Liver (tissue), 9 donors: ENCODE data around the gene ZNF436. TPM values are rescaled to one million over a fixed set of nuclear protein-coding genes. Genes with fewer than 3 reads are reported as not detected.

Experiments
- DNase-seq: peaks from one replicate; pipeline ENCODE4 v3.0.0-alpha.2; 2017; ENCODE audit warnings: low spot score
- H3K27ac ChIP-seq, 2 donors: one replicate each; pipeline ENCODE4 v1.7.0; 2013; ENCODE audit warnings: inconsistent platforms in 2 of 2, low read length in 2 of 2, control low read depth in 1 of 2, low read depth in 1 of 2, mild to moderate bottlenecking in 1 of 2
- H3K27me3 ChIP-seq, 4 donors: one replicate each; pipeline versions ENCODE4 v1.6.1 to v1.7.0; 2013; ENCODE audit warnings: low read length in 3 of 4, inconsistent platforms in 1 of 4, mild to moderate bottlenecking in 1 of 4, moderate library complexity in 1 of 4; ENCODE audit not compliant: control insufficient read depth in 4 of 4, insufficient read depth in 4 of 4
- H3K36me3 ChIP-seq, 4 donors: one replicate each; pipeline versions ENCODE4 v1.6.1 to v1.7.0; 2013; ENCODE audit warnings: low read length in 3 of 4, mild to moderate bottlenecking in 3 of 4, low read depth in 1 of 4, moderate library complexity in 1 of 4; ENCODE audit not compliant: control insufficient read depth in 4 of 4, insufficient read depth in 3 of 4
- H3K4me1 ChIP-seq, 4 donors: one replicate each; pipeline versions ENCODE4 v1.6.1 to v1.7.0; 2013; ENCODE audit warnings: low read length in 3 of 4, mild to moderate bottlenecking in 3 of 4, moderate library complexity in 1 of 4; ENCODE audit not compliant: control insufficient read depth in 4 of 4, insufficient read depth in 4 of 4
- H3K4me3 ChIP-seq, 3 donors: one replicate each; pipeline versions ENCODE4 v1.6.1 to v1.7.0; 2013; ENCODE audit warnings: low read length in 3 of 3, control low read depth in 1 of 3, low read depth in 1 of 3, mild to moderate bottlenecking in 1 of 3
- H3K9ac ChIP-seq, 2 donors: one replicate each; pipeline ENCODE4 v1.7.0; 2013; ENCODE audit warnings: low read length in 2 of 2, mild to moderate bottlenecking in 2 of 2, moderate library complexity in 2 of 2, control low read depth in 1 of 2, low read depth in 1 of 2
- H3K9me3 ChIP-seq, 4 donors: one replicate each; pipeline versions ENCODE4 v1.6.1 to v1.7.0; 2013; ENCODE audit warnings: low read length in 3 of 4; ENCODE audit not compliant: control insufficient read depth in 4 of 4
- ATF3 ChIP-seq: IDR thresholded peaks from 2 replicates; pipeline ENCODE4 v1.6.1; 2016; ENCODE audit warnings: antibody characterized with exemption
- CTCF ChIP-seq: fragments of 150-350 bp; IDR thresholded peaks from 2 replicates; pipeline ENCODE4 v1.5.1; 2017; ENCODE audit warnings: improper control_type of control experiment, low read depth, low read length; ENCODE audit not compliant: missing input control
- EGR1 ChIP-seq, 2 donors: IDR thresholded peaks; 2 replicates each; pipeline ENCODE4 v1.6.1; 2016 to 2018; ENCODE audit warnings: antibody characterized with exemption in 2 of 2, low read depth in 2 of 2
- FOXA1 ChIP-seq: IDR thresholded peaks from 2 replicates; pipeline ENCODE4 v1.6.1; 2016; ENCODE audit warnings: antibody characterized with exemption
- FOXA2 ChIP-seq: IDR thresholded peaks from 2 replicates; pipeline ENCODE4 v1.6.1; 2016; ENCODE audit warnings: antibody characterized with exemption
- GABPA ChIP-seq, 2 donors: IDR thresholded peaks in 1 of 2; conservative IDR thresholded peaks in 1 of 2; 2 replicates each; pipeline ENCODE4 v1.6.1; 2016; ENCODE audit warnings: antibody characterized with exemption in 2 of 2, mild to moderate bottlenecking in 1 of 2, moderate library complexity in 1 of 2
- HNF4A ChIP-seq, 2 donors: conservative IDR thresholded peaks; 2 replicates each; pipeline ENCODE4 v1.6.1; 2016; ENCODE audit warnings: antibody characterized with exemption in 2 of 2, mild to moderate bottlenecking in 2 of 2
- HNF4G ChIP-seq: IDR thresholded peaks from 2 replicates; pipeline ENCODE4 v1.6.1; 2016; ENCODE audit warnings: antibody characterized with exemption
- JUND ChIP-seq, 2 donors: IDR thresholded peaks; 2 replicates each; pipeline ENCODE4 v1.6.1; 2016; ENCODE audit warnings: antibody characterized with exemption in 2 of 2
- NR2F2 ChIP-seq: IDR thresholded peaks from 2 replicates; pipeline ENCODE4 v1.6.1; 2016; ENCODE audit warnings: antibody characterized with exemption
- RAD21 ChIP-seq, 2 donors: IDR thresholded peaks; 2 replicates each; pipeline ENCODE4 v1.6.1; 2016; ENCODE audit warnings: antibody characterized with exemption in 2 of 2, mild to moderate bottlenecking in 2 of 2
- REST ChIP-seq: IDR thresholded peaks from 2 replicates; pipeline ENCODE4 v1.6.1; 2016; ENCODE audit warnings: antibody characterized with exemption, mild to moderate bottlenecking
- RXRA ChIP-seq, 2 donors: IDR thresholded peaks; 2 replicates each; pipeline ENCODE4 v1.6.1; 2017 to 2018; ENCODE audit warnings: antibody characterized with exemption in 2 of 2, mild to moderate bottlenecking in 1 of 2
- SP1 ChIP-seq: IDR thresholded peaks from 2 replicates; pipeline ENCODE4 v1.6.1; 2018; ENCODE audit warnings: antibody characterized with exemption, mild to moderate bottlenecking
- TAF1 ChIP-seq: conservative IDR thresholded peaks from 2 replicates; pipeline ENCODE4 v1.6.1; 2016; ENCODE audit warnings: antibody characterized with exemption, mild to moderate bottlenecking
- YY1 ChIP-seq: IDR thresholded peaks from 2 replicates; pipeline ENCODE4 v1.6.1; 2016; ENCODE audit warnings: antibody characterized with exemption, mild to moderate bottlenecking
- ZBTB33 ChIP-seq: IDR thresholded peaks from 2 replicates; pipeline ENCODE4 v1.6.1; 2016; ENCODE audit warnings: antibody characterized with exemption
- WGBS: extraction: QIAGEN DNeasy Blood & Tissue Kit; methylation state at CpG from one replicate; pipeline ENCODE4 v1.1.7; 2013; 5-methylcytosine and 5-hydroxymethylcytosine counted together
- polyA plus RNA-seq, 2 donors: library from polyadenylated mRNA; stranded (reverse) in 1 of 2; unstranded in 1 of 2; fragments of 200-250 nt in 1 of 2; fragments of >200 nt in 1 of 2; fragmentation: Nextera tagmentation in 1 of 2; extraction: Ambion mirVana in 1 of 2; gene quantifications; one replicate each; pipeline versions ENCODE4 v1.2.1 to v1.2.3, GENCODE V29; 2013 to 2015
- total RNA-seq, 2 donors: library from RNA; depleted of rRNA; stranded (reverse); fragments of >200 nt; gene quantifications; one replicate each; pipeline ENCODE4 v1.2.3, GENCODE V29; 2014
- TF ChIP-seq, protein P1 (sequence below): IDR thresholded peaks from 2 replicates; pipeline ENCODE4 v1.6.1; 2016; ENCODE audit warnings: antibody characterized with exemption
- donor health status: healthy.
- donor health status: healthy.
- donor health status: healthy.
- donor health status: healthy.
- donor health status: healthy.

ZNF436 gene
- total and polyA plus RNA-seq, 4 donors, result 1.3 to 8.0 (median 3.7) TPM

- Histone ChIP-seq H3K27me3 (no peaks in the 10 kb centered on the region), H3K27ac (peak overlapping the region; percentile 31 to 59), H3K9me3 (no peaks in the 10 kb centered on the region), H3K9ac (no peak overlapping the region), H3K4me1 (peaks cover 2 to 17% (median 14%) of the 10 kb centered on the region in 4 donors), H3K36me3 (peaks cover 7 to 50% (median 37%) of the 10 kb centered on the region in 4 donors), H3K4me3 (no peak overlapping the region)
- TF ChIP-seq JUND (IDR thresholded peaks at IDR 0.05) (no peak), FOXA1 (no peak), ATF3 (no peak), RAD21 (IDR thresholded peaks at IDR 0.05) (peak in 1 of 2 donors; percentile 8), NR2F2 (no peak), TAF1 (no peak), EGR1 (IDR thresholded peaks at IDR 0.05; ENCODE audit: low read depth in 2 of 2) (peak in 1 of 2 donors; percentile 78), YY1 (peak; percentile 9), GABPA (IDR thresholded peaks at IDR 0.05 in 1 of 2, conservative IDR thresholded peaks at IDR 0.05 in 1 of 2) (no peak), RXRA (IDR thresholded peaks at IDR 0.05) (peak; percentile 65 to 66), FOXA2 (peak; percentile 63), HNF4G (no peak), ZBTB33 (peak; percentile 20), HNF4A (conservative IDR thresholded peaks at IDR 0.05) (peak; percentile 58), REST (no peak), SP1 (peak; percentile 50), CTCF (no peak)
- TF ChIP-seq, protein P1, sequence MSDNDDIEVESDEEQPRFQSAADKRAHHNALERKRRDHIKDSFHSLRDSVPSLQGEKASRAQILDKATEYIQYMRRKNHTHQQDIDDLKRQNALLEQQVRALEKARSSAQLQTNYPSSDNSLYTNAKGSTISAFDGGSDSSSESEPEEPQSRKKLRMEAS, result no peak
- DNase-seq, result no peak
- 95% methylated on average over 1 of the region's 1 CpG for WGBS
These were observed 38.8 kb downstream of the ZNF436 start for GRCh38 chr1:23330846-23331245.
